NCI-H2227 (cell line): ENCODE data around the gene MACROD1.

Experiments
- DNase-seq: peaks from one replicate; lab custom pipeline; 2025; ENCODE audit not compliant: unreplicated experiment; lab: John Stamatoyannopoulos, UW

The MACROD1 gene

DNA sequence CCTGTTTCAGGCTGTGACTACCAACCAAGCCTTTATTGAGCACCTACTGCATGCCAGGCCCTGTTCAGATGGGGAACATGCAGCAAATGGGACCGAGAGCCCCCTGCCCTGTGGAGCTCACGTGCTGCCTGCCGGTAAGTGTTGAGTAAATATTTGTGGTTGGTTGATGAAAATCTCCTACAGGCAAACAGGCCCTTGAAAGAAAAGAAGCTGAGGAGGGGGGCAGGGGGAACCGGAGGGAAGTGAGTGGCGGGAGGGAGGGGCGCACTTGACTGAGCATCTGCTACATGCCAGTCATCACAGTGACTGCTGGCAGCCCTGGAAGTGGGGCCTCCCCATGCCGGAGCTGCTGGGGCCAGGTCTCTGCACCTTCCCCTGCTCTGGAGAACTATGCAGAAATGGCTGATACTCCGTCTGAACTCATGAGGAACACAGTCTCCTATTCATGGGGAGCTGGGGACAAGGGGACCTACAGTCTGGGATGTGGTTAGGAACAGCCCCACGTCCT lies 34.2 kb downstream of the MACROD1 start:
- peak; percentile 76 for DNase-seq

DNA sequence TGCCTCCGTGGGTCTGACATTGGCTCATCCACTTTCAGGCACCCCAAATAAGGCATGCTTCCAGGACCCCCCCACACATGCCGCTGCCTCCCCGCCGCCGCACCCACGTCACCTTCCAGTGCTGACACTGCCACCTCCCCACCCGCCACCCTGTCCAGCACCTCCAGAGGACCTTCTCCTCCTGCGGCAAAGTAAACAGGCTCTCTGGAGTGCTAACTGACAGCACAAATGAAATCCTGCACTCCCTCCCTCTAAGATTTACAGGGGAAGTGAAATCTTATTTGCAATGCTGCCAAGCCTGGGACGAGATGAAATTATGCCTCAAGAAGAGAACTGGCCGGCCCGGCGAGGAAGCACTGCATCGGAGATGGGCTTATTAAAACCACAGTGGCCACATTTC lies 35.3 kb downstream of the MACROD1 start:
- DNase-seq: no peak

DNA sequence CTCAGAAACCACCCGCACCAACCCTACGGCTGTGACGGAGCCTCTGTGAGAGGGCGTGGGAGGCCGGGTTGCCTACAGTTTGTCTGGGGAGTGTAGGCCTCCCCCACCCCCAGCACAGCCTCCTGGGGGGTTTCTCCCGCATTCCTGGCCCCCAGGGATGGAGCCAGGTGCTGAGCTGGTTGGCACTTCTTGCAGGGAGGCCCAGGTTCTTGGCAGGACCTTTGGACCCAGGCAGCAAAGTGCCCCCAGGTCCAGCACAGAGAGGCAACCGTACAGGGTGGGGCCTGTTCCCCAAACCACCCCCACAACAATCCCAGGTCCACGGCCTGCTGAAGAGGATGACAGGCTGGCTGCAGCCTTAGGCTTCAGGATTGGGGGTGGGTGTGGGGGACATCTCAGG lies 36.5 kb downstream of the MACROD1 start:
- no peak for DNase-seq

DNA sequence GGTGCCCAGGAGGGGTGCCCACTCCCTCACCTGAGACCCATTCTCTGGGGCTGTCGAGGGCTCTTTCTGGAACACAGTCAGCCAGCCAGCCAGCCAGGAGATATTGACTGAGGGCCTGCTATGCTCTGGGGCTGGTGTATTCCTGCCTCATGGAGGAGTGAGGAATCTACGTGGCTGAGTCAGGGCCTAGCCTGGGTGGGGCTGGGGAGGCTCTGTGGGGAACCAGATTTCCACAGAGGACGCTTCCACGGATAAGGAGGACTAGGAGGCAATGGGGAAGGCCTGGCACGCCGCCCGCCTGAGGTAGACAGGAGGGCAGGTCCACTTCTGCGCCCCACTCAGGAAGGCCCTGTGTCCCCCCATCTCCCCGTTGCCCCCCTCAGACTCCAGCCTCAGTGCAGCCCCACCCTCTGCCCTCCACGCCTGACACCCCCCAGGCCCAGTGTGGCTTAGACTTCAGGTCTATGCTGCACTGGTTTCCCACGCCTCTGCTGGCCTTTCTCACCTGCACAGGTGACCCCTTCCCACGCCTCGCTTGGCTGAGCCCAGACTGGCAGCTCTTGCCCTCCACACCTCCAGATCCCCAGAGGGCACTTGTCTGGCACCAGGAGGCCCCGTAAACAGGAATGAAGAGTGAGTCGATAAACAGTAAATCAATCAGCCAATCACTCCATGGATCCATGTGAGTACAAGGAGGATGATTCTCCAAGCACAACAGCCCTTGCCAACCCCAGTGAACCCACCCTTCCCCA lies 37.5 kb downstream of the MACROD1 start:
- no peak for DNase-seq

GRCh38 chr11:64127267-64128072 lies 38.4 kb downstream of the MACROD1 start:
- no peak for DNase-seq

- DNase-seq: no peak
These were observed 39.1 kb downstream of the MACROD1 start for GRCh38 chr11:64126796-64127195.

DNA sequence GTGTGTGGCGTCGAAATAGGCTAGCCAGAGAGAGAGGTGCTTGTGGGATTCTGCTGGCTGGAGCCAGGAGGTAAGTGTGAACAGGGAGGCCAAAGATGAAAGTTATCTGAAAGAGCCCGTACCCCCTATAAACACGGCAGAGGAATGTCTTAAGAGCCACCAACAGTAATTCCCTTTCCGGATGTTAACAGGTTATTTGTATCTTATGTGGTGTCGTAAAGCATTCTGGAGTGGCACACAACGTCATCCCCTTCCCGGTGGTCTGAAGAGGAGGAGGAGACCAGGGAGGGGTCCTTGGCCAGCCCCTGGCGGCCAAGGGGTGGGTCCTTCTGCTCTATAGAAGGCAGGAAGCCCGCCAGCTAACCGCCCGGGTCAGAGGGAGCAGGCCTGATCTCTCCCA lies 39.5 kb downstream of the MACROD1 start:
- DNase-seq: no peak

GRCh38 chr11:64125676-64126075 lies 40.2 kb downstream of the MACROD1 start:
- DNase-seq: no peak

DNA sequence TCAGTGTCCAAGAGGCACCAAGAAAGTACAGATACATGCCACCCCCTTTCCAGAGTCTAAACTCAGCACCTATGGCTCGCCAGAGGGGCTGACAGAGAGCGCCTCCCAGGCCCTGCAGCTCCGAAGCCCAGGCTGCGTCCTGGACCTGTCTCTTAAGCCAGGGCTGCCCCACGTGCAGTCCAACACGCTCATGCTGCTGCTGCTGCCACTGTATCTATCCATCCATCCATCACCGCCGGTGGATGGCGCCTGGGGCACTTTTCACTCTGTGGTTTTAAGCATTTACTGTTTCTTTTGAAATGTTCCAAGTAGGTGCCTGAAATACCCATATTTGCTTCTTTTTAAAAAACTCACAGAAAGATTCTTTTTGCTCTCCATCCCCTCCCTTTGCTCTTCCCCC lies 41.8 kb downstream of the MACROD1 start:
- peak; percentile 54 for DNase-seq

DNA sequence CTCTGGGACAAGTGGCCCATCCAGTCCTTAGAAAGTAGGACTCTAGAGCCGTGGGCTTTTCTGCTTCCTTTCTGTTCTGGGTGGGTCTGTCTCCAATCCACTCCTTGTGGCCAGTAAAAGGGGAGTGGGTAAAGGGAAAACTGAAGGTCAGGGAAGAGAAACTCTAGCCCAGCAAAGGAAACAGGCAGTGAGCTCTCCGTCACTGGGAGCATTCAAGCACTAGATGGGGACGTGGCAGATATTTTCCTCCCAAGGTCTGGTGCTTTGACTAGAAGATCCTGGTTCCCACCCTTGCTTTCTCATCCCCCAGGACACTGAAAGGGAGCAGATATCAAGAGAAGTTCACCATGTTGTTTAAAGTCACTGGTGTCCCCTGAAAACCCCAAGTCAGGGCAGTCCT lies 42.2 kb downstream of the MACROD1 start:
- DNase-seq: no peak

GRCh38 chr11:64122411-64123410 lies 43.2 kb downstream of the MACROD1 start:
- DNase-seq: peak; percentile 35

- no peak for DNase-seq
These were observed 44.1 kb downstream of the MACROD1 start for GRCh38 chr11:64121663-64122410.

- peak; percentile 65 for DNase-seq
These were observed 44.9 kb downstream of the MACROD1 start for GRCh38 chr11:64120951-64121569.

DNA sequence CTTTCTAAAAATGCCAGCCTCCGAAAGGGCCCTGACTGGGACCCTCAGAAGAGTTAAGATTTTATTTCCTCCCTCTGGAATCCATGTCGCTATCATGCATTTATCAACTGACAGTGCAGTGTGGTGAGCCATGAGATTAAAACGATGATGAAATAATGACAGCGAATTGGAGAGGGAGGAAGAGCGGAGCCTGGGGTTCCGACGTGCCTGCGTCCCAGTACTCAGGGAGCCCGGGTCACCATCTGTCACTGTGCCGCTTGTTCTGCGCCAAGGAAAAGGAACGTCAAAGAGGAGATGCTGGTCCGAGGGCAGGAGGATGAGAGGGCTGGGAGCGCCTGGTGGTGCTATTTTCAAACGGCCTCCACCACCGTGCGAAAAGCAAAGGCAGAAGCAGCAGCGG lies 46.2 kb downstream of the MACROD1 start:
- no peak for DNase-seq

GRCh38 chr11:64118876-64119665 lies 46.8 kb downstream of the MACROD1 start:
- DNase-seq: no peak

DNA sequence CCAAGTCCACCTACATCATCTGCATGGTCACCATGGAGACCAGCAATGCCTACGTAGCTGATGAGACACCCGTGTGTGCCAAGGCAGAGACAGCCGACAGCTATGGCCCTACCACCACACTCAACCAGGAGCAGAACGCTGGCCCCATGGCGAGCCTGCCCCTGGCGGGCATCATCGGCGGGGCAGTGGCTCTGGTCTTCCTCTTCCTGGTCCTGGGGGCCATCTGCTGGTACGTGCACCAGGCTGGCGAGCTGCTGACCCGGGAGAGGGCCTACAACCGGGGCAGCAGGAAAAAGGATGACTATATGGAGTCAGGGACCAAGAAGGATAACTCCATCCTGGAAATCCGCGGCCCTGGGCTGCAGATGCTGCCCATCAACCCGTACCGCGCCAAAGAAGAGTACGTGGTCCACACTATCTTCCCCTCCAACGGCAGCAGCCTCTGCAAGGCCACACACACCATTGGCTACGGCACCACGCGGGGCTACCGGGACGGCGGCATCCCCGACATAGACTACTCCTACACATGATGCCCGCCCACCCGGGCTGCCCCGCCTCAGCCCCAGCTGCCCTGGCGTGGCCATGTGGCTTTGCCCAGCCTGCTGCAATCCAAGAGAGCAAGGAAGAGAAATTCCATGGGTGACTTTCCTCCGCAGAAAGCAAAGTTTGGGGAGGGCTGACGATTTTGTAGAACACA lies 48.0 kb downstream of the MACROD1 start:
- DNase-seq: no peak

DNA sequence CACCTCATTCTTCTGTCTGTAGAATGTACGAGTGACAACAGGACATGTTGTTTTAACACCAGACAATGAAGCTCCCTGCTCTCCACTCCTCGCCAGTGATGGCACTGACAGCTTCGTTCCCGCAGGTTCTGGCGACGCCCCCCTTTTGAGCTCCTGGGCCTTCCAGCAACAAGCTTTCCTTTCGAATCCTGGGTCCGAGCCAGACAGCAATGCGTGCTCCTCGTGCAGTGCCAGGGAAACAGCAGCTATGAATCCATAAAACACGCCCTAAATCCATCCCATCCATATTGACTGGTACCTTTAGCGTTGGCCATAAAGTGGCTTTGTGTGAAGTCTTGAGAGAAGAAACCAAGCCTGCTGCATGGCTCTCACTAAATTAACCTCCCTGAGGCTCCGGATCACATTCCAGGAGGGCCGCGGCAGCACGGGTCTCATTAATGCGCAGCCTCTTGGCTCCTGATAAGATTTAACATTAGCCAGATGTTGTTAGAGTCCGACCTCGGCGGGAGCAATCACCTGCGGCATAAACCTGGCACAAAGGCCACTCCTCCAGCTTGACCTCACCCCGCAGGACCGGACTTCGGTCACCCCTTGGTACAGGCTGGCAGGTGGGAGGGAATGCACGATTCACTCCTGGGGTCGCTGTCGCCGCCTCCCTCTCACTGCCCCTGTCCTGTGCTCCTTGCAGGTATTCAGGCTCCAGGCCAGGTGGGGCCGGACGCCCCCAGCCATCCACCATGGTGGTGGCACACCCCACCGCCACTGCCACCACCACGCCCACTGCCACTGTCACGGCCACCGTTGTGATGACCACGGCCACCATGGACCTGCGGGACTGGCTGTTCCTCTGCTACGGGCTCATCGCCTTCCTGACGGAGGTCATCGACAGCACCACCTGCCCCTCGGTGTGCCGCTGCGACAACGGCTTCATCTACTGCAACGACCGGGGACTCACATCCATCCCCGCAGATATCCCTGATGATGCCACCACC lies 50.1 kb downstream of the MACROD1 start:
- DNase-seq: no peak
